ENCODE measurements around the gene NR2F2.
A peak's percentile ranks its signal among the peaks of the same experiment; 100 is the strongest.

Gene NR2F2

GRCh38 chr15:96343113-96344059 is 12.9 kb downstream of the NR2F2 start:
- no peak for DNase-seq (ENCODE audit: low spot score)

GRCh38 chr15:96344060-96344705 is 13.7 kb downstream of the NR2F2 start:
- no peak for DNase-seq (ENCODE audit: low spot score)

DNA sequence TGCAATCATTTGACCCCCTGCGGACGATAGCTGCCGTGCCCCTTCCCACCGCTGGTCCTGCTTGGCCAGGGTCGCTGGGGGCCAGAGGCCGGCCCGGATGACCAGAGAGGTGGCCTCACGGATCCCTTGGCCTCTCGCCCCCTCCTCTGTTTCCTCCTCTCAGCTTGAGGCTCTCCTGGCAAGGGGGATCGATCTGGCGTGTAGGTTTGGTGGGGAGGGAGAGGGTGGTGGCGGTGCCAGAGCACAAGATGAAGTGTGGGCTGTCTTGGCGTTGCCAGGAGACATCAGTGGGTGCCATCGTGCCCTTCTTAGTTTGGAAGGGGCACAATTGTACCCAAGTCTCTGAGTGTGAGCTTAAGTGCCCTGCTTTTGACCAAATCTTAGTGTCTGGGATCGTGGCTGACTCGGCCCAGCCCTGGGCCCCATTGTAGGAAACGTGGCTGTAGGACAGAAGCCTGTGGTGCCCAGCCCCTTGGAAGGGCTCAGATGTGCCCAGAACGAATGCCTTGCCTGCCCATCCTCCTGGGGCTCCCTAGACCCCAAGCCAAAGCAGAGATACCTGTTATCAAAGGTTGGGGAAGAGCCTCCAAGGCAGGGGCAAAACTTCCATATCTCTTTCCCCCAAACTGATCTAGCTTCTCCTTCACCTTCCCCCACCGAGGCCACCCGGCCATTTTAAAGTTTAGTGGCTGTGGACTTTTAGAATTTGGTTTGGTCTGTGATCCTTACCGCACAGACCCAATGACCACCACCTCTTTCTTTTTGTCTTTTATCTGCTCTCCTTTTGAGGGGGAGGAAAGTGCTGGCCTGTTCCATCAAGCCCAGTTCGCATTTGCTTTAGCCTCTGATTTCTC is 14.4 kb downstream of the NR2F2 start:
- no peak for DNase-seq (ENCODE audit: low spot score)

- DNase-seq (ENCODE audit: low spot score): peak; percentile 78
These were observed 15.3 kb downstream of the NR2F2 start for GRCh38 chr15:96345560-96346399.

DNA sequence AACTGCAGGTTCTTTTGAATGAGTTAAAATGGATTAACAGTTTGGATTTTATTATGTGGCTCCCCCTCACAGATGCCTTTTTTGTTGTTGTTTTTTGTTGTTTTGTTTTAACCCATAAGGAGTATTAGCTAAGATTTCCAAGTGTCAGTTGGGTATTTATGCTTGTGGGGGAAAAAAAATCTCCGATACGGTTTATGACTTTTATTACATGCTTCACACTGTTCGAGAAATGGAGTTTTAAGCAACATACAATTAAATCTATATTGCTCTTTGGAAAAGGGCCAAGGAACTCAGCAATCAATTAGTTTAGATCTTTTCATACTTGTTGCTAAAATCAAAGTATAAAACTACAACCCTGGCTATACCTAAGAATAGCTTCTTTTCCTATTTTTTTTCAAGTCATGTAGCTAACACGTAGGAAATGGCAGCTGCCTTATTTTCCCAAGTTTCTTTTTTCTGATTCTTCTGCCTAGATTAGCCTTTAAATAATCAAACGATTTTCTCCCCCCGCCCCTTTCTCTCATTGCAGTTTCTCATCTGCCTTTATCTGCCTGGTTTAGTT is 16.0 kb downstream of the NR2F2 start:
- no peak for DNase-seq (ENCODE audit: low spot score)

DNA sequence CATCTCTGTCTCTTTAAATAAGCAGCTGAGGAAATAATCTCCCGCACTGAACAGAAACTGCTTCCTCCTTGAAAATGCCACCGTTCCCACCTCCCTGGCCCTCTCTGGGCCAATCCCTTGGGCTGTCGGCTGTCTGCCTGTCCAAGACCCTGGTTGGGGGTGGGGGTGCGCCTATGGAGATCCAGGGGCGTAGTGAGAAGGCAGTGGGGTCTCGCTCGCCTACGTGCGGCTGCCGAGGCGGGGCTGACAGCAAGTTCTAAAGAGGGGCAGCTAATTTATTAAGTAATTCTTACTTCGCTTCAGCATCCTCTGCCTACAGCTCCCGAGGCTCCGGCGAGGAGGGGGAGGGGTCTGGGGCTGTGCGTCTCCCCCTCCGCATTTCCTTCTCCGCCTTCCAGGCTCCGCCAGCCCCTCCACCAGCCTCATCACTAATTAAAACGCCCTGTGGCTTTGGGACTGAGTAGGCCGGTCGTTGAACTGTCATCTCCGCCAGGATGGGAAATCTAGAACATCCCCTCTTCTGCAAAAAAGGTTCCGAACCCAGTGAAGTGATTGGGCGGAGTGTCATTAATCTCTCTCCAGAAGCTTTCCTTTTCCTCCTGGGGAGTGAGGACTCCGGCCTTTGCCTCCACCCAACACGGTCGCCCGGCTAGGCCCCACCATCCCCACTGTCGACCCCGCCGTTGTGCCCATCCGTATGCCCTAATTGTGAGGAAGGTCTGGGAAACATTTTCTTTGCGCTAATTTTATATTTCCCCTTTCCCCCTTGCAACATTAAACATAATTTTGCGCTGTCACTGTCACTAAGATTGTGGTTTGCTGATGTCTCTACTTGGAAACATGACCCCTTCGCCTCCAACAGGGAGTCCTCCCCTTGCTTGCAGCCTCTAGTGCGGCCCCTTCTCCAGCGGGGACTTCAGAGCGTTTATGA is 16.9 kb downstream of the NR2F2 start:
- no peak for DNase-seq (ENCODE audit: low spot score)

DNA sequence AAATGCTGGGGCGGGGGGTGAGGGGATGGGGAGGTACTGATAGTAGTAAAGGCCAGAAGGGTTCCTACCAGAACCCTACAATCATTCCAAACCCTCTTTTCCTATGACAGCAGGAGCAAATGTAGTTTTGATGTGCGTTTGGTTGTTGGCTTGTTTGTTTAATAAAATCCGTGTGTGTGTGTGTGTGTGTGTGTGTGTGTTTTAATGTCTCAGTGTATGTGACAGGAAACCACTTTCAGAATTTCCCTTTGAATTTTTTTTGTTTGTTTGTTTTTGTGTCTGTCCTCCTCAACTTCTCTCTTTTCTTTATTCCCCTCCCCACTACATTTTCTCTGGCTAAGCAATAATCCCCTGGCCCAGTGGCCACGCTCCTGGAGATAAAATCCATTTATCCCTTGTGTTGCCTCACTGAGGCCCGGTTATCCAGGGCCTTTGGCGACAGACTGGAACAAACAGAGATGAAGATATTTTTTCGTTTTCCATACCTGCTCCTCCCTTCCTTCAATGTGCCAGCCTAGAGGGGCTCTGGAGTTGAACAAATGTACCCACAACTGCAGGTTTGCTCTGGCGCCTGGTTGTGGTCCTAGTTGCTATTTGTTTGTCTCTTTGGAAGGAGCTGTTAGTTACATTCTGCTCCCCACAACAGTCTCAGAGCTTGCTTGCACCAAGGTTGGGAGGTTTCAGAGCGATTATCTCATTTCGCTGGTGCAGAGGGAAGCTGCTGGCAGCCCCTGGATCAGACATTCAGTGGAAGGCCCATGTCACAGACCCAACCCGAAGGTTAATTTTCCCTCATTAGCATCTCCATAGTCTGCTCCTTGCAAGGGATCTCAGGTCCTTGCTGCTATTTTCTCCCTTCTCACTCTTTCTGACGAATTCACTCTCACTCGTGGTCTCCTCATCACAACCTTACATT is 17.9 kb downstream of the NR2F2 start:
- no peak for DNase-seq (ENCODE audit: low spot score)

DNA sequence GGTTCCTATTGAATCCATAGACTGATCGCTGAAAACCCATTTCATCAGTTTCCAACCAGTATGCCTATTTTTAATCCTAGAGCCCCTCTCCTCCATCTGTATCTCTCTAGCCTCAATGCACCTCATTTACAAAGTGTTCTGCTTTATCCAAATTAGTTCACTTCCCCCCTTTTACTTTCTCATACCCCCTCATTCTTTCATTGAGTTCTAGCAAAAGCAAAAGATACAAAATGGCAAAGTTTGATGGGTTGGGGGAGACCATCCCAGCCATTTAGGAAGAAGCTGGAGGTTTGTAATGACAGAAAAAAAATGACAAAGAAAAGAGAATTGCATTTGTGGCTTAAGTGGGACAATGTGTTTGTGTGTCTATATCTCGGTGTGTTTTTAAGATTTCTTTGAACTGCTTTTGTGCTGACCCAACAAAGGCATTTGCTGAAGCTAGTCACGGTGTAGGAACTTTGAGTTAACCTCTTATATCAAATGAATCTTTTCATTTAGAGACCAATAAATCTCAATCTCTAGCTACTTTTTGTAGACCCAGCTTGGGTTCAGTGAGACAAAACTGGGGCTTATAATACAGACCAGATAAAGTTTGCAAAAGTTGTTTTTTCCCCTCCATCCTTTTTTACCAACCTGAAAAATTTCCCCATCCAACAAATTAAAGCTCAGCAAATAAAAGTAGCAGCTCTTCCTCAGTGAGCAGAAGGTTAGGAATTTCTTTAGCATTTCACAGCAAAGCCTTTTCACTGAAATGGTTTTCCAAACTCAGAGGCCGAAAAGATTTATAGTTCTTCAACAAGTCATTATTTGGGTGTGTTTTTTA is 18.7 kb downstream of the NR2F2 start:
- DNase-seq (ENCODE audit: low spot score): no peak

- no peak for DNase-seq (ENCODE audit: low spot score)
These were observed 19.6 kb downstream of the NR2F2 start for GRCh38 chr15:96349857-96350720.

GRCh38 chr15:96350934-96351724 is 20.6 kb downstream of the NR2F2 start:
- DNase-seq (ENCODE audit: low spot score): no peak

DNA sequence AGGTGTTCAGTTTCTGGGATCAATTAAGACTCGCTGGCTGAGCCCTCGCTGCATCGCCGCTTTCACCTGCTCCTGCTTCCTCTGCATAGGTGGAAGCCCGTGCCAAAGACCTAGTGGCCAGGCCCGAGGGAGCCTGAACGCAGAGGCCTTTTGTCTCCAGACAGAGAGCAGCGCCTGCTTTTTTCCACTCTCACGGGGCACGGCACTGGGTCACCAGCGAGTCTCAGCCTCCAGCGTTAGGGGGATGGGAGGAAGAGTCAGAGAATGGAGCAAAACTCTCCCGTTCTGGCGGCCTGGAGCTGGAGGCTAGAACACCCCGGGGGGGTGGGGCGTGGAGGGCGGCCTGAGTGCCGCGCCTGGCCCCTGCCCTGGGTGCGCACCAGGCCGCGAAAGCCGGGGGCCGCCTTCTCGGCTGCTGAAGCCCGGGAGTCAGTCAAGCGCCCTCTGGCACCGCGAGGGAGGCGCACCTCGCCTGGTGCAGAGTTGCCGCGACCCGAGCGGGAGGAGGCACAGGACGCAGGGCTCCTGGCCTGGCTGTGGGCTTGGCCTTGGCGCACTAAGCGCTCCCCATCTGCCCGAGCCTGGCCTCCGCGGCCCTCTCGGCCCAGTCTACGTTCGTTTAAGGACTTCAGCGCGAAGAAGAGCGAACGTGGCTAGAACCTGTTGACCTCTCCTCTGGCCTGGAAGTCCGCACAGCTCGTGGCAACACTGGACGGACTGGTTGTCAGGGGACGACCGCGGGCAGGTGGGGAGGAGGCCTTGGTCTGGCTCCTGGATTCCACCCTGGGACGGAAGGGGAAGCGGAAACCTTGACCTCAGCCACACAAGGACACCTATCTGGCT is 21.5 kb downstream of the NR2F2 start:
- DNase-seq (ENCODE audit: low spot score): no peak

DNA sequence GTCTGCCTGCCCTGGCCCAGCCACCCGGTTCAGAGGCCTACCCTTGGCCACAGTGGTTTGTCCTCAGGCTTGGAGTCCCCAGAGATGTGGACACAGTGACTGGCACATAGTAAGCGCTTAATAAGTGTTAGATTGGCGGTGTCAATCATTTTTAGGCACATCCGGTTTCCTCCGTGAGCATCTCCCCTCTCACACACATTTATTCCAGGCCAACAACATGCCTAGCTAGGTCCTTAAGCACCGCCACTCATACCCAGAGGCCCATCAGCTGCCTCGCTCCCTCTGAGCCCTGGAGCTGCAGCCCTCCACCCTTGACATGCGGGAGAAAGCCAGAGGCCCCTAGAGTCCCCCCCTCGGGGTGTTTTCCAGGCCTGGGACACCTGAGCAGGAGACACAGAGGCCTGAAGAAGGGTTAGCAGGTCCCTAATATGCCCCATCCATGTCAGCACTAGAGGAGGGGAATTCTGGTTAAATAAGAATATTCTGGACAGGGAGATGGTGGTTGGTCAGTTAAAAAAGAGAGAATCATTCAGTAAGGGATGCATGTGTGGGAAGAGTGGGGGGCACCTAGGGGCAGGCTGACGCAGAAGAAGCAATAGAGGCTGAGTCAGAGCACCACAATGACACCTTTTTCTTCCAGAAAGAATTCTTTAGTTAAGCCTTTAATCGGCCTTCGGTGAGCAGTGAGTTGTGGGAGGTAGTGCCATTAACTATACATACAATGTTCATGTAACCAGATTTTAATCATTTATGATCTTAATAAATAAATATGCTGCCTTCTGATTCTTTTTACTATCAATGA is 22.3 kb downstream of the NR2F2 start:
- DNase-seq (ENCODE audit: low spot score): no peak

- DNase-seq (ENCODE audit: low spot score): no peak
These were observed 23.0 kb downstream of the NR2F2 start for GRCh38 chr15:96353416-96353929.

Measured in RKO (cell line).